Superior temporal gyrus (tissue), 1 donor: ENCODE results near the gene RABEPK.
"Not testable (repeated sequence)": the region's sequence is repeated elsewhere in the genome, so short reads cannot be mapped to it uniquely, and the experiment has no call there.

Experiments
- DNase-seq: peaks from one replicate; pipeline ENCODE4 v3.0.0-alpha.2; 2016; ENCODE audit errors: extremely low spot score

RABEPK gene

DNA sequence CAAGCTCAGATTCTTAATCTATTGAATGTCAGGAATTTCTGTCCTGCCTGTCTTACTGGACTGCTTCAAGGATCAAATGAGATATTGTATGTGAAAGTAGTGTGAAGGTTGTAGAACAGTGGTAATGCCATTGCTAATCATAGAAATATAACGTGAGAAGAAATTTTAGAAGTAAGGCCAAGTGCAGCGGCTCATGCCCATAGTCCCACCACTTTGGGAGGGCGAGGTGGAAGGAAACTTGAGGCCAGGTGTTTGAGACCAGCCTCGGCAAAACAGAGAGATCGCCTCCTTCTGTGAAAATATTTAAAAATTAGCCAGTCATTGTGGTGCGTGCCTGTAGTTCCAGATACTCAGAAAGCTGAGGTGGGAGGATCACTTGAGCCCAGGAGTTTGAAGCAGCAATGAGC lies 45.9 kb downstream of the RABEPK start:
- no peak for DNase-seq

DNA sequence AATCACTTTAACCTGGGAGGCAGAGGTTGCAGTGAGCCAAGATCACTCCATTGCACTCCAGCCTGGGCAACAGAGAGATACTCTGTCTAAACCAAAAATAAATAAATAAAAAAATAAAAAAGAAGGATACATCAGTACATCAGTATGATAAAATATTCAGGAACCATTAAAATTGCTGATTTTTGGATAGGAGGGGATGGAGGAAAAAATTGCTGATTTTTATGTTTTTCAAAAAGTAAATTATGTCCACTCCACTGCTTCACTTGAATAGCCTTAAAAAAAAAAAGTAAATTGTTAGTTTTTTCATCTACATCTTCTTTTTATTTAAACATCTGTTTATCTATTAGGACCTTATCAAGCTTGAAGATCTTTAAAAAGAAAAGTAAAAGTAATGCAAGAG lies 53.9 kb downstream of the RABEPK start:
- DNase-seq = no peak

DNA sequence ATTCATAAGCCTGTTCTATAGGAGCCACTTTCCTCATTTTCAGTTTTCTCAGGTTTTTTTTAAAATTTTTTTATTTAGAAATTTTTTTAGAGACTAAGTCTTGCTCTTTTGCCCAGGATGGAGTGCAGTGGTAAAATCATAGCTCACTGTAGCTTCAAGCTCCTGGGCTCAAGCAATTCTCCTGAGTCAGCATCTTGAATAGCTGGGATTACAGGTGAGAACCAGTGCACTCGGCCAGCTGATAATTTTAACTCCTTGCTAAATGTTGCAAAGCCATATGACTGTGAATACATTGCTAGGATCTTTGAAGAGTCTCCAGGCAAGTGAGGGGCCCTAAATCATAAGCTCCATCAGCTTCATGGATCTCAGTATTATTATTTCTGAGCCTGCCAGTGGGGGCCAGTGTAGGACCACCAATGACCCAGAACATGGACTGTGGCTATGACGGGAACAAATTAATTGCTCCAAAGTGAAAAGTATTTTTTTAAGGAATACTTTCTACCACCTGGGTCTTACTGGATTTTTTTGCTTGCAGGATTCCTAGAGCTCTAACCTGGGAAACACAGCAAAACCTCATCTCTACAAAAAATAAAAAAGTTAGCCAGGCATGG lies 55.5 kb downstream of the RABEPK start:
- DNase-seq = no peak

DNA sequence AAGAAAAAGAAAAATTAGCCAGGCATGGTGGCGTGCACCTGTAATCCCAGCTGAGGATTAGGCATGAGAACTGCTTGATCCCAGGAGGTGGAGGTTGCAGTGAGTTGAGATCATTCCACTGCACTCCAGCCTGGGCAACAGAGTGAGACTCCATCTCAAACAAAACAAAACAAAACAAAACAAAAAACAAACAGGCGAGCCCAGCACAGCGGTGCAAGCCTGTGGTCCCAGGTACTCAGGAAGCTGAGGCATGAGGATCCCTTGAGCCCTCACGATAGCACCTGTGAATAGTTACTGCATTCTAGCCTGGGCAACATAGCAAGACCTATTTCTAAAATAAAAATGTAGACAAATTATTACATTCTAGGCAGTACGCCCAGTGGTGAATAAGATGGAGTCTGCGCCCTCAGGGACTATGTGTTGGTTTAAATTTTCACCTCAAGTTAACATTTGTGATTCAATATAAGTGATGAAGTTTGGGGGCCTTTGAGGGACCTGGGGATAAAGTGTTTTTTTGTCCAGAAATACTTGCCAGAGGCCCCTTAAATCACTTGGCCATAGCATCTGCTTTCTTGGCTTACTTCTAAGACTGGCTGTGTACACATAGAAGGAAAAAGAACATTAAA lies 57.9 kb downstream of the RABEPK start:
- no peak for DNase-seq

DNA sequence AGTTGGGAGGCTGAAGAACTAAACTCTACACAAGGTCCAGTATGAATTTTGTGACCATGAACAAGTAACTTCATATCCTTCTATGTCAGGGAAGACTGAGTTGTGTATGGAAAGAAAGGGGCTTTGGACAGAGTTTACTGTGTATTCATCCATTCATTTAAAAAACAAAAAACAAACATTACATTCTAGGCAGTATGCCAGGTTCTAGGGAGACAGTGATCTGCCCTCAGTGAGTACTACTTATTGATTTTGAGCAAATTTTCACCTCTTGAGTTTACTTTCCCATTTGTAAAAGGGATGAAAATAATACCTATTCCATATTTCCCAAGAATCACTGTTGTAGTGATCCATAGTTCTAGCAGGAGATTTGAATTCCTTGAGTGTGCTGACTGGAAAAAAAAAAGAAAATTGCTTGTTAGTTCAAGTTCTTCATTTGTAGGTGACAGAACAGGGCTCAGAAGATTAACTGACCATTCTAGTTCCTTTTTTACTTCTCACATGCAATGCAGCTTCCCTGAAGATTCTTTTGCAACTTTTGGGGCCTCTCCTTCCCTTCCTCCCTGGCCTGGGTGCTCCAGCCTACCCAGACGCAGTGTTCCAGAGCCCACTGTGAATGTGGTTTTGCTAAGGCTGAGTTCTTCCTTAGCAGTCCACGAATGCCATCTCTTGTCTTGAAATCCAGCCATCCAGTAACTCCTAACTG lies 58.6 kb downstream of the RABEPK start:
- no peak for DNase-seq

DNA sequence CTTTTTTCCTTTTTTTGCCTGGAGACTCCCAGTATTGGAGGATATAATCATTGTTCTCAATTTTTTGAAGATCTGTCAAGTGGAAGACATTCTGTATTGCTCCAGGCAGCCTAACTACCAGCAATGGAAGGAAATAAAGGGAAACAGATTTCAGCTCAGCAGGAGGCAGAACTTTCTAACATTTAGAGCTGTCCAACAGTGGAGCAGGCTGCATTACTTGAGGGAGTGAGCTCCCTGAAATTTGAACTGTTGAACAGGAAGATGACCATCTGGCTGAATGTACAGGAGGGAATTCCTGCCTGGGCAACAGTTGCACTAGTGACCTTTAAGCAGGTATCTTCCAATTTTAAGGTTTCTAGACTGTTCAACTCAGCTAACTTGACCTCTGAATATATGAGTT lies 60.2 kb downstream of the RABEPK start:
- DNase-seq = no peak

DNA sequence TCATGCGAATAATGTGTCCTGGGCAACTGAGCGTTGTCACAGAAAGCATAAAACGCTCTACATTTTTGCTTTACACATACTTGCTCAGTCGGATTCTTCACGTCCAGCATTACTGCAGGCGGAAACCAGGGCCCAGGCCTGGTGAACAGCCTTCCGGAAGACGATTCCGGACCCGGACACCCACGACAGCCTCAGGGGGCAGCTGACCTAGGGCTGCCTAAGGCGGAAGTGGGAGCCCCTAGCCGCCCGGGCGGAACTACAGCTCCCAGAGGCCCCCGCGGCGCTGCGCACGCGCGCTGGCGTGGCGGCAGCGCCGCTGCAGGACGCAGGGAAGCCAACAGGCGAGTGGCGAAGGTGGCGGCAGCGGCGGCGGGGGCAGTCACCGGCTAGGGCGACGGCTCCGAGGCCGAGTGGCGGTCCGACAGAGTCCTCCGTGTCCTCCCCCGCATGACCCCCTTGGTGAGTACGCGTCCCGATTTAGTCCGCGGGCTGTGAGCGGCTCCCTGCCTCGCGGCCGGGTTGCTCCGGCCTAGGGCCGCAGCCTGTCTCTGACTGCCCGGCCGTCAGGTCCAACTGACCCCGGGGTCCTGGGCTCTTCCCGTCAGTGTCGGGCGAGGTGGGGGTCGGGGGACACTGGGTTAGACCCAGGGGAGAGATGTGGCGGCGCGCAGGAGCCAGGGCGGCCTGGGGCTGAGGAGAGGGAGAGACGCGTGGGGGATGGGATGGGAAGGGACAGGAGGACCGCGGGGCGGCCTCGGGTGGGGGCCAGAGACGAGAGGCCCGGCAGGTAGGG lies 61.4 kb downstream of the RABEPK start, which contains the start of gene GAPVD1:
Gene GAPVD1, plus strand, starts transcription at position 326 of the 793 bp plus-strand sequence. CDS start 37,096 bp downstream, outside the sequence.
- peak; percentile 89 for DNase-seq

DNA sequence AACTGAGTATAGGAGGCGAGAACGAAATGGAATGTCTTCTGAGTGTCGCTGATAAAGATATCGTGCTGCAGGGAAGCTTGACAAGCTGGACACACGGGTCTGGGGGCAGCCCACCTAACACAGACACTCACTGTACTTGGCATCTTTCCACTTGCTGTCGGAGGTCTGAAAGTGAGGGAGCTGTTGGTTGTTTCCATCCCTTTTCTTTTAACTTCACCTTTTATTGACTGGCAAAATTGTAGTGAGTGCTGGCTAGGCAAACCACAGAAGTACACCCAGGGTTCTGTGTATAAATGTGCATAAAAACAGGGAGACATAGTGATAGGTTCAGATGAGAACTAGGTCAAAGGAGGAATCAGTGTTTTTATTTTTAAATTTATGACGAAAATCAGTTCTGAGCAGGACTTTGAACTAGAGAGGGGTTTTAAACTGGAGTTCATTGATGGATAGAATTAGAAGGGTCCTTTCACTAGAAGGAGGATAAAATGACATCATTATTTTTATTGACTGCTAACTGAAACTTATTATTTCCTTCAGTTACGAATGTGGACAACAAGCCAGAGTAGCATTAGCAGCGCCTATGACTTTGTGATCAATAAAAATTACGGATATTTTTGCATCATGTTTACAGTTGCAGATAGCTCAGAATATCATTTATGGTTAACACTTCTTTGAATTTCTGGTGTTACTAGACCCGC lies 62.1 kb downstream of the RABEPK start:
- no peak for DNase-seq

DNA sequence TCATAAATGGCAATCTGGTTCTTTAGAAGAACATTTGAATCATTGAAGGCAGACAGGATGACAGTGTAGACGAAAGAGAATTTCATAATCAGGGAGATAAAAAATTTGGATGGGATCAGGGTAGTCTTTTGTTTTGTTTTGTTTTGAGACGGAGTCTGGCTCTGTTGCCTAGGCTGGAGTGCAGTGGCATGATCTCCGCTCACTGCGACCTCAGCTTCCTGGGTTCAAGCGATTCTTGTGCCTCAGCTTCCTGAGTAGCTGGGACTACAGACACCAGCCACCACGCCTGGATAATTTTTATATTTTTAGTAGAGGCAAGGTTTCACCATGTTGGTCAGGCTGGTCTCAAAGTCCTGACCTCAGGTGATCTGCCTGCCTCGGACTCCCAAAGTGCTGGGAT lies 63.7 kb downstream of the RABEPK start:
- DNase-seq = not testable (repeated sequence)

DNA sequence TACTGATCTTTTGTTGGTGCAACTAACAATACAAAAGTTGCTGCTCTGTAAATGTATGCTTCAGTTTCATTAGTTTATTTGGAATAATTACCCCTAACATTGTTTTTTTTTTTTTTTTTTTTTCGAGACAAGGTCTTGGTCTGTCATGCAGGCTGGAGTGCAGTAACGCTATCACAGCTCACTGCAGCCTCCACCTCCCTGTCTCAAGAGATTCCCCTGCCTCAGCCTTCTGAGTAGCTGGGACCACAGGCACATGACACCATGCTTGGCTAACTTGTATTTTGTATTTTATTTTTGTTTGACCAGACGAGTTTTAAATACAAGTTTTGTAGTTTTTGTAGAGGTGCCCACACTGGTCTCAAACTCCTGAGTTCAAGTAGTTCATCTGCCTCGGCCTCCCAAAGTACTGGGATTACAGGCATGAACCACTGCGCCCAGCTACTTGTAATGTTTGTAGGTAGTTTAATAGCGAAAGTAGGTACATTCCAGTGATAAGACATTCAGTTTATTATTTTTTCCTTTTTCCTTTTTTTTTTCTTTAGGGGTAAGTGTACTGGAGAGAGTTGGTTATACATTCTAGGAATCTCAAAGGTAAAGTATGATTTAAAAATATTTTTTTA lies 68.2 kb downstream of the RABEPK start:
- no peak for DNase-seq

DNA sequence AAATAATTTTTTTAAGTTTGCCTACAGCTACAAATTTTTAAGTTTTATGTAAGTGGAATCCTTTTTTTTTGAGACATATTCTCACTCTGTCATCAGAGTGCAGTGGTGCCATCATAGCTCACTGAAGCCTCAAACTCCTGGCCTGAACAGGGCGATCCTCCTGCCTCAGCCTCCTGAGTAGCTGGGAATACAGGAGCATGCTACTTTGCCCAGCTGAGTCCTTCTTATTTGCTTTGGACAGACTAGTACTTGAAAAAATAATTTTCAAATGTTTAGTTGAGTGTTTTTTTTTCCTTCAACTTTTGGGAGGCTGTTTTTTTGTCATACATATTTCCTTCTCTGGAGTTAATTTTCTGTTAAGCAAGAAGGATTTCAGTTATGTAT lies 68.7 kb downstream of the RABEPK start:
- DNase-seq = no peak

DNA sequence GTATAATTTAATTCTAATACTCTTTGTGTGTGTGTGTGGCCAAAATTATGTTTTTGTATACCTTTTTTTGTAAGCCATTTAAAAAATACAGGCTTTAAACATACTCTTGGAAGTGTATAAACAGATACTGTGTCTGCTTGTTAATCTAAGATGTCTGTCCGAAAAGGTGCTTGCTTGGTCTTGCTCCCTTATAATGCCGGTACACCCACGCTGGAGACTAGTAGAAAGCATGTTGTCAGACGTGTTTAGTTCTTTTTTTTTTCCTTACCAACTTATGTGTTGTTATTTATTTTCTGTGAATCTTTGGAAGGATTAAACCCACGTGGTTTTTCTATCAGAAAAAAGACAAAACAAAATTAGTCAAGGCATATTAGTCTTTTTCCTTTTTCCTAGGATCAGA lies 70.7 kb downstream of the RABEPK start:
- DNase-seq = no peak

DNA sequence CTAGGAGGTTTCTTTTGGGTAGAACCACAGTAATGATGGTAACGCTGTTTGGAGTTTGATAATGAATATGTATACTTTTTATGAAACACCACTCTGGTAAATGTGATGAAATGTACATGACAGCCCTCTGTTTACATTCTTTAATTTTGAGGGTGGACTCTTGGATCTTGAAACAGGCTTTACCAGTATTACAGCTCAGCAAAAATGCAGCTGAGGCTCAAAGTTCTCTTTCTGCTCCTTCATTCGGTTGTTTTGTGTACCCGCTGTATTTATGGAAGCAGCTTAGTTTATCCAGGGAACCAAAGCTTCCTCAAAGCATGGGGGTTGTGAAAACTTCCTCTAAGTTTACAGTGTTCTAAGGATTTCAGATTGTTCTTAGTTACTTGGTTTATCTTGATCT lies 72.4 kb downstream of the RABEPK start:
- DNase-seq = no peak

DNA sequence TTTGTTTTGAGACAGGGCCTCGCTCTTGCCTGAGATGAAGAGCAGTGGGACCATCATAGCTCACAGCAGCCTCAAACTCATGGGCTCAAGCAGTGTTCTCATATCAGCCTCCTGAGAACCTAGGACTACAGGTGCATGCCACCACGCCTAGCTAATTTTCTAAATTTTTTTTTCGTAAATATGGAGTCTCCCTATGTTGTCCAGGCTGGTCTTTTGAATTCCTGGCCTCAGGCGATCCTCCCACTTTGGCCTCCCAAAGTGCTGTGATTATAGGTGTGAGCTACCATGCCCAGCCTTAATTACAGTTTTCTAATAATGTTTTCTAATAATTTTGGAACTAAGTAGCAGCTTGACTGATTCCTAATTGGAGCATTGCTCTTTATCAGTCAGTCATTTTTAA lies 76.4 kb downstream of the RABEPK start:
- no peak for DNase-seq

DNA sequence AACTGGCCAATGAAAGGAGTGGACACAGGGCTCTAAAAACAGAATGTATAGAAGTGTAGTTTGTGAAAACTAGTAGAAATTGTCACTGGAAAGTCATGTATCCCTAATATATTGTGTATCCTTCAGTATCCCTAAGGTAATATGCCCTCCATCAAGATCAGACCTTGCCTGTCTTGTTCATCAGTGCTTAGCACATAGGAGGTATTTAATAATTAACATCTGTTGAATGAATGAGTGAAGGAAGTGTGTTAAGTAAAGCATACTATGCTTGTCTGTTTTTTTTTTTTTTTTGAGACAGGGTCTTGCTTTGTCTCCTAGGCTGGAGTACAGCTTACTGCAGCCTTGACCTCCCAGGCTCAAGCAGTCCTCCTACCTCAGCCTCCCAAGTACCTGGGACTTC lies 77.1 kb downstream of the RABEPK start:
- no peak for DNase-seq

DNA sequence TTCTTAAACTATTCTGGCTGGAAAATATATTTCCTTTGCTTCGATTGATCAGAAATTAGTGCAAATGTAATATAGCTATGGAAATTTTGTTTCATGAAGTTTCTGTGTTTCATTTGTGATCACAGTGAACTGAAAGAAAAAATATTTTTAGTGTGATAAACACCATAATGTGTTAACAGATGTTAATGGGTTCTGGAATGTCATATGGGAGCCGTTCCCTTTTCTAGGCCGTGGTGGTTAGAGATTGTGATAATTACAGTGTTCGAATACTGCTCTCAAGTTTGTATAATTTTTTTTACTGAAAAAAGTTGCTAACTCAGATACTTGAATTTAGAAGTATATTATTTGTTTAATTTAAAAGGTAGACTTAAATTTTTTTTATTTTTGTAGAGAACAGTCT lies 80.6 kb downstream of the RABEPK start:
- DNase-seq = no peak
